SKM-1 (cell line): Measurements from ENCODE around the gene HEPN1.

Experiments used
- DNase-seq: peaks from one replicate; lab custom pipeline; 2025; ENCODE audit not compliant: unreplicated experiment; lab: John Stamatoyannopoulos, UW

HEPN1 gene

DNA sequence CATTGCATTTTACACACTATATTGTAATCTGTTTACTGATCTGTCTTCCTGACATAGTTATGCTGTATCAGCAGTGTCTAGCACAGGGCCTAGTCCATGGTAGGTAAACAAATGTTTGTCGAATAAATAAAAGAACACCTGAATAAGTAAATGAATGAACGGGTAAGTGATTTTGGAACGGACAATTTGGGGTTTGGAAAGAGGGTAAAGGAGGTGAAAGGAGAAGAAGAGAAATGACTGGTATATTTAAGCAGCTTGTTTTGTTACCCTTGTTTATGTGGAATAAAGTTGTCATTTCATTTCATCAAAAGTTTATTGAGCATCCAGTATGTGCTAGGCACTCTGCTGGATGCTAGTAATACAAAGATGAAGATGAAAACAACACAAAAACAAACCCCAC is at the start of gene HEPN1:
HEPN1 (plus strand) TSS at position 301 of the 400 bp plus-strand sequence.
- no peak for DNase-seq

DNA sequence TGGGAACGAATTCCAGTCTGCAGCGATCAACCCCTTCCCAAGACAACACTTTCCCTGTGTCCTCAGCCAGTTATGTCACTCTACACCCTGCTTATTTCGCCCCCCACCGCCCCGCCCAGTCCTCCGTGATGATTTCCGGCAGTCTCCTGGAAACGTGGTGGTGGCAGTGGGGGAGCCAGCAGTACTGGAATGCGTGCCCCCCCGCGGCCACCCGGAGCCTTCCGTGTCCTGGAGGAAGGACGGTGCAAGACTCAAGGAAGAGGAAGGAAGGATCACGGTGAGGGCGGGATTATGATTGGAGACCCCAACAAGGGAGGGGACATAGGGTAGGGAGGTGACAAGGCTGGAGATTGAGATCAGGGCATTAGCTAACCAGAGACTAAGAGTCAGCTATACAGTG is 49.7 kb upstream of the HEPN1 start:
- no peak for DNase-seq

DNA sequence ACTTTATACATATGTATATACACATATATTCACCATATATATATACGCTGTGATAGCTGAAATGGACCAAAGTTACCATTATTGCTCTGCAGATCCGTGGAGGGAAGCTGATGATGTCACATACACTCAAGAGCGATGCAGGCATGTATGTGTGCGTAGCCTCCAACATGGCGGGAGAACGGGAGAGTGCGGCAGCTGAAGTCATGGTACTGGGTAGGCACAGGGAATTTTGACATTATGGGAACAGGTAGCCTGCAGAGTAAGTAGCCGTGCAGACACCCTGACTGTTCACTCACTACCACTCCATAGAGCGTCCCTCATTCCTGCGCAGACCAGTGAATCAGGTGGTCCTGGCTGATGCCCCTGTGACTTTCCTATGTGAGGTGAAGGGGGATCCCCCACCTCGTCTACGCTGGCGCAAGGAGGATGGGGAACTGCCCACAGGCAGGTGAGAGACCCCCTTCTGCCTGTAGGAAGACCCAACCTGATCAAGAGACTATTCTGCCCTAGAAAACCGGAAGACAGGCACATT is 49.1 kb upstream of the HEPN1 start:
- DNase-seq = no peak

DNA sequence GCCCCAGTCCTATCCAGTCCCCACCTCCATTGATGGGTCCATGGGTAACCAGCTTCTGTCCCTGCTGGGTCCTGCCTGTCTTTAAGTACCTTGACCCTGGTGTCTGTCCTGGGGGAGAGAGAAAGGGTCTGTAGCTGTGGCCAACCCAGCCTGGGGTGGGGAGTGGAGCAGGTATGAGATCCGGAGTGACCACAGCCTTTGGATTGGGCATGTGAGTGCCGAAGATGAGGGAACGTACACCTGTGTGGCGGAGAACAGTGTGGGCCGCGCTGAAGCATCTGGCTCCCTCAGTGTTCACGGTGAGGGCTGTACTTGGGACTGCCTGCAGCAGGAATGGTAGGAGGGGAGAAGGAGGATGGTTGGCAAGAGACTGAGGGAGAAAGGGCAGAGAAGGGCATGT is 48.6 kb upstream of the HEPN1 start:
- no peak for DNase-seq

DNA sequence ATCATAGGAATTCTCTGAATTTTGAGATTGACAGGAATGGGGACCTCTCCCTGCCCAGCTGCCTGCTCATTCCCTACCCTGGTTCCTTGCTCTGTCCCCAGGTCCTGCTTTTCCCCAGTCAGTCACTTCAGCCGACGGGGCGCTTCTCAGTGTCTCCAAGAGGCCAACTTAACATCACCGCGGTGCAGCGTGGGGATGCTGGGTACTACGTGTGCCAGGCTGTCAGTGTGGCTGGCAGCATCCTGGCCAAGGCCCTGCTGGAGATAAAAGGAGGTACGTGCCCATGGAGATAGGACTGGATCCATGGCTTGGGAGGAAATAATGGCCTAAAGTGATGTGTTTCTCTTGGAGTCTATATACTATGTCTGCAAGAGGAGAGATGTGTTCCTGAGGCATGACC is 46.8 kb upstream of the HEPN1 start:
- DNase-seq = no peak

DNA sequence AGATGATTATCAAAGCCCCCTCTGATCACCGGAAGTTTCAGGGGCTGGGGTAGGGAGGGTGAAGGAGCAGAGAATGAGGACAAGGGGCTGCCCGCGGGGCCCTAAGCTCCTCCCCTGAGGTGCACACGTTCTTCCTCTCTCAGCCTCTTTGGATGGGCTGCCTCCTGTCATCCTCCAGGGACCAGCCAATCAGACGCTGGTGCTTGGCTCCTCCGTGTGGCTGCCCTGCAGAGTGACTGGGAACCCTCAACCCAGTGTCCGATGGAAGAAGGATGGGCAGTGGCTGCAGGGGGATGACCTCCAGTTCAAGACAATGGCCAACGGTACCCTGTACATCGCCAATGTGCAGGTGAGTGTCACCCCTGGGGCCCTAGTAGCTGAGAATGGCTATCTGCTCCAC is 46.3 kb upstream of the HEPN1 start:
- DNase-seq = no peak

DNA sequence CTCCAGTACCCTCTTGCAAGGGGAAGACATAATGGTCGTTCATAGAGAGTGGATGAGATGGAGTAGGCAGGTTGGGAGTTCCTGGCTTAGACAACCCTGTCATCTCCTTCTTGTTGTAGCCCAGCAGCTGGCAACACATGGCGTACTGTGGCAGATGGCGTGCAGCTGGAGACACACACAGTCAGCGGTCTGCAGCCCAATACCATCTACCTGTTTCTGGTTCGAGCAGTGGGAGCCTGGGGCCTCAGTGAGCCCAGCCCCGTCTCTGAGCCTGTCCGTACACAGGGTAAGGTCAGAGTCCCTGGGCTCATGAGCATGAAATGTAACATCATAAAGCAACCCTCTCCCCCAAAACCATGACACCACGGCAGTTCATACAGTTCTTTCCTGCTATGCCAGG is 45.1 kb upstream of the HEPN1 start:
- no peak for DNase-seq

DNA sequence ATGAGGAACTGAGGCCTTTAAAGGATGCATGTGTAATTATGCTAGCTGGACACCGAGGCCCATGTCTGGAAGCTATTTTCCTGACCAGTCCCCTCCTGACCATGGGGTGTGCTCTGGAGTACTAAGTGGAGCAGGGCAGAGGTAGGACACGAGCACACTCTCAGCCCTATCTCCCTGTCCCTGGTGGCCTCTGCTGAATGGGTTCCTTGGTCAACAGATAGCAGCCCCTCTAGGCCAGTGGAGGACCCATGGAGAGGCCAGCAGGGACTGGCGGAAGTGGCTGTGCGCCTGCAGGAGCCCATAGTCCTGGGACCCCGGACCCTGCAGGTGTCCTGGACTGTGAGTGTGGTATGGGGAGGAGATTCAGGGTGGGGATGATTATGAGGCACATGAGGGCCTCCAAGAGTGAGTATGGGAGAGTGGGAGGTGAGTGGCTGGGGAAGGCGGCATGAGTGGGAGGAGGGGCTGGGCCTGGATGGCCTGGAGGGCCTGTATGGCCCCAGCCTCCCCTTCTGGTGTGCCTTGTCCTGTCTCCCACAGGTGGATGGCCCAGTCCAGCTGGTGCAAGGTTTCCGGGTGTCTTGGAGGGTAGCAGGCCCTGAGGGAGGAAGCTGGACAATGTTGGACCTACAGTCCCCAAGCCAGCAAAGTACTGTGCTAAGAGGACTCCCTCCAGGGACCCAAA is 44.3 kb upstream of the HEPN1 start:
- no peak for DNase-seq

DNA sequence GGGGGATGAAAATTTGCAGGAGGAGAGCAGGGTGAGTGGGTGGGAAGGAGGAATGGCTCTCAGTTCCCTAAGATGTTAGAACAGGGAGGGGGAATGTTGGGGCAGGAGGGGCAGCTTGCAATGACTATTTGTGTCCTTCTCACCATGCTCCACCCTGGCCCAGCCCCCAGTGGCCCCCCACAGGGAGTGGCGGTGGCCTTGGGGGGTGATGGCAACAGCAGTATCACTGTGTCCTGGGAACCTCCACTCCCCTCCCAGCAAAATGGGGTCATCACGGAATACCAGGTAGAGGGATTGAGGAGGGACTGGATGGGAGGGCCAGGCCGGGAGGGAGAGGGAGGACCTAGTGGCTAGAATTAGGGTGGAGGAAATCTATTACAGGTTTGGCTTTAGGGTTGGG is 43.6 kb upstream of the HEPN1 start:
- DNase-seq = no peak

DNA sequence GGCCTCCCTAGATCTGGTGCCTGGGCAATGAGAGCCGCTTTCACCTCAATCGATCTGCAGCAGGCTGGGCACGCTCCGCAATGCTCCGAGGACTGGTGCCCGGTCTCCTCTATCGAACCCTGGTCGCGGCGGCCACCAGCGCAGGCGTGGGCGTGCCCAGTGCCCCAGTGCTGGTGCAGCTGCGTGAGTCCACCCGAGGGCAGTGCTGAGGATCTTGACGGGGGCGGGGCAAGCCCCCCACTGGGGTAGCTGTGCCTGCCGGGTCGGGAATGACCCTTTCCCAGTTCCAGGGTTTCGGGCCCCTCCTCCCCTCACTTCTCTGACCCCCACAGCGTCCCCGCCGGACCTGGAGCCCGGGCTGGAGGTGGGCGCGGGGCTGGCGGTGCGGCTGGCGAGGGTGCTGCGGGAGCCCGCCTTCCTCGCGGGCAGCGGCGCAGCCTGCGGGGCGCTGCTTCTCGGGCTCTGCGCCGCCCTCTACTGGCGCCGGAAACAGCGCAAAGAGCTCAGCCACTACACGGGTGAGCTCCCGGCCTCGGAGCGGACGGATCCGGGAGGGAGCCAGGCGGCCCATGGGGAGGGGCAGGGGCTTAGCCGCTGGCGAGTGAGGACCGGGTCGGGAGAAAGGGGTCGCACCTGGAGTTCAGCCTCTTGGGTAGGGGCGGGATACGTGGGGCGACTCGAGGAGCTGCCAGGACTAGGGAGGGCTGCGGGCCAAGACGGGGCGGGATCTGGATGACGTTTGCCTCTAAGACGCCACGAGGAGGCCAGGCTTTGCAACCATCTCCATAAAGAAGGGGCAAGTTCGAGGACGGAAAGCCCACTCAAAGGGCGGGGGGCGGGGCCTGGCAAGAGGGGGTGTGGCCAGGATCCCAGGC is 42.9 kb upstream of the HEPN1 start:
- peak; percentile 67 for DNase-seq

DNA sequence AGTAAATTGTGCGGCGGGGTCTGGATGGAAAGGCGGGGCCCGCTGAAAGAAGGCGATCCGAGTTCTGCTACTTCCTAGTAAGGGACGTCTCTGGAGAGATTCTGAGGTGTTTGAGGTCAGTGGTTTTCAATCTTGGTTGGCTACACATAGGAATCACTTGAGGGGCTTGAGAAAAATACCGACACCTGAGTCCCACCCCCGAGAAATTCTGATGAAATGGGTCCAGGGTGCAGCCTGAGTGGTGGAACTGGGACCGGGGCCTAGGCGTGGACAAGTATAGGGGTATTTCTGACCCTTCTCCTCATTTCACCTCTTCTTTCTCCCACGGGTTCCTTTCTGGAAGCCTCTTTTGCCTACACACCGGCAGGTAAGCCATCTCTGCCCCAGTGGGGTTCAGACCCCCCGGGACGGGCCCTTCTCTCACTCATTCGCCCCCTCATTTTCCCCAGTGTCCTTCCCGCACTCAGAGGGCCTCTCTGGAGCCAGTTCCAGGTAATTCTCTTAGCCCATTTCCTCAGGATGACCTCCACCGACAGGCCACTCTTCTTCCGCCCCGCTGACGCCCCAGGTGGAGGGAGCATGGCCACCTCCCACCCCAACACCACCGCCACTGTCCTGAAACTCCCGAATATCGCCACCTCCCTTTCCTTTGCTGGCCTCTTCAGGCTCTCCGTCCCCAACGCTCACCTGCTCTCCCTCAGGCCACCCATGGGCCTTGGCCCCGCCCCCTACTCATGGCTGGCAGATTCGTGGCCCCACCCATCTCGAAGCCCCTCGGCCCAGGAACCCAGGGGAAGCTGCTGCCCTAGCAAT is 42.0 kb upstream of the HEPN1 start:
- no peak for DNase-seq

DNA sequence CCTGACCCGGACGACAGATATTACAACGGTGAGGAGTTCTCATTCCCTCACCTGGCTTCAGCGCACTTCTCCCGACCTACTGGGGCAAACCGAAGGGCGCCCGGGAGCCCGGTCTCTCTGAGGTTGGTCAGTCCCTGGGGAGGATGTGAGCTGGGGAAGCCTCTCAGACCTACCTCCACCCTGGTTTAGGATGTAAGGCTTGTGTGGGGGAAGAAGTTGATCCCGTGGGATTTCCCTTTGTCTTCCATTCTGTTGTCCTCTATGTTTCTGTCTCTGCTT is 41.5 kb upstream of the HEPN1 start:
- no peak for DNase-seq

DNA sequence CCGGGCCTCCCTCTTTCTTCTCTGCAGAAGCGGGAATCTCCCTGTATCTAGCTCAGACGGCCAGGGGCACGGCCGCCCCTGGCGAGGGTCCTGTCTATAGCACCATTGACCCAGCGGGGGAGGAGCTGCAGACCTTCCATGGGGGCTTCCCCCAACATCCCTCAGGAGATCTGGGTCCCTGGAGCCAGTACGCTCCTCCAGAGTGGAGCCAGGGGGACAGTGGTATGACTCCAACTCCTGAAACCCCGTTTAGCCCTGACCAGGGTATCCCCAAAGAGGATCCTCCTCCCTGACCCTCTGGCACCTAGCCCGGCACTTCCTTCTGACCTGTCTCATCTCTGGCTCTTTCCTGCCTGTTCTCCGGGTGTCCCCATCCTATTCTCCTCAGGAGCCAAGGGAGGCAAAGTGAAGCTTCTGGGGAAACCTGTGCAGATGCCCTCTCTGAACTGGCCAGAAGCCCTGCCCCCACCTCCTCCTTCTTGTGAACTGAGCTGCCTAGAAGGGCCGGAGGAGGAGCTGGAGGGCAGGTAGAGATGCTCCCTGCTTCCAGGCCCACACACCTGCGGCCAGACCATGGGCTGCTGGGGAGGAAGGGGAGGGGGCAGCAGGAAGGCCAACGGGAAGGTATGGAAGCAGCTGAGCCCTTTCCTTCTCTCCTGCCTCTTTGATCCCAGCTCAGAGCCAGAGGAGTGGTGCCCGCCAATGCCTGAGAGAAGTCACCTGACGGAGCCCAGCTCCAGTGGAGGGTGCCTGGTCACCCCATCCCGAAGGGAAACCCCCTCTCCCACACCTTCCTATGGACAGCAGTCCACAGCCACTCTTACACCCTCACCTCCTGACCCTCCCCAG is 40.9 kb upstream of the HEPN1 start:
- no peak for DNase-seq

DNA sequence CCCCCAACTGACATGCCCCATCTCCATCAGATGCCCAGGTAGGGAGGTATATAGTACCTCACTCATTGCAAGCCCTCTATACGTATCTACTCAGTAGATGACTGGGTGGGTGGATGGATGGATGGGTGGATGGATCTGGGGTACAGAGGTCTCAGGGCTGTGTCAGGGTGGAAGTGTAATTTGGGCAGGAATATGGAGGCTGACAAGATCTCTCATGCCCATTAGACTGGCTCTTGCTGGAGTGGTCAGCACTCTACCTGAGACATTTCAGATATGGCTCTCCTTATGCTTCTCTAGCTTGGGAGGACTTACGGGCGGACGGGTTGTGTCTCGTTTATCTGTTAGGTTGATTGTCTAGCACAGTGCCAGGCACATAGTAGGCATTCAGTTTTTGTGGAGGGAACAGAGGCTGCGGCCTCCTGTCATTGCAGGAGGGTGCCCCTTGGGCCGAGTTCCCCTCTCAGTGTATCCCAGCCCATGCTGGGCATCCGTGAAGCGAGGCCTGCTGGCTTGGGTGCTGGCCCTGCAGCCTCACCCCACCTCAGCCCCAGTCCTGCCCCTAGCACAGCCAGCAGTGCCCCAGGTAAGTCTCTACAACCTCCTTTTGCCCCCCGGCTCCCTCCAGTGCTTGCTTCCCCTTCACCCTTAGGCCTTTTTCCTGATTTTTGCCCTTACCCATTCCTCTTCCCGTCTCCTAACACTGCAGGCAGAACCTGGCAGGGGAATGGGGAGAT is 40.1 kb upstream of the HEPN1 start:
- DNase-seq = no peak

DNA sequence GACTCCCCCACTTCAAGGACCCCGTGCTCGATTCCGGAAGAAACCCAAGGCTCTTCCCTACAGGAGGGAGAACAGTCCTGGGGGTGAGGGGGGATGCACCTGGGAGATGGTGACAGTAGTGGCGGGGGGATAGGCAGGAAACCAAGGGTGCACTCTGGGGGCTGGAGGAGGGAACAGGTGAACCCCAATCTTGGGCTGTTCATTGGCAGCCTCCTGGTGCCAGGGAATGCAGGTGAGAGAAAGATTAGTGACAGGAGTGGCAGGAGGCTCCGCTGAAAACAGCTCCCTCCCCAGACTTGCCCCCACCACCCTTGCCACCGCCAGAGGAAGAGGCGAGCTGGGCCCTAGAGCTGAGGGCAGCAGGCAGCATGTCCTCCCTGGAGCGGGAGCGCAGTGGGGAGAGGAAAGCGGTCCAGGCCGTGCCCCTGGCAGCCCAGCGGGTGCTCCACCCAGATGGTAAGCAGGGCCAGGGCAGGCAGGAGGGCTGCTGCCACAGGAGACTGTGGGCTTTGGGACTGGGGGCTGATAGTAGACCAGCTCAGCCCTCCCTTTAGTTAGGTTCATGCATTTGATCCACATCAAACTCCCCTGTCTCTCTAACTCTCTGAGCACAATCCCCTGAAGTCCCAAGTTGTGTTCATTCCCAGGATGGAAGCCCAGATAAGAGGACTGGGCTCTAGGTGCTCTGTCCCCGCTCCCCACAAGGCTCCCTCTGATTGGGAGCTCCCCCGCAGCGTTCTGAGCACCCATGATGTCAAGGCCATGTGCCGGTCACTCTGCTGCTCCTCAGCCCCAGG is 39.4 kb upstream of the HEPN1 start:
- DNase-seq = no peak

DNA sequence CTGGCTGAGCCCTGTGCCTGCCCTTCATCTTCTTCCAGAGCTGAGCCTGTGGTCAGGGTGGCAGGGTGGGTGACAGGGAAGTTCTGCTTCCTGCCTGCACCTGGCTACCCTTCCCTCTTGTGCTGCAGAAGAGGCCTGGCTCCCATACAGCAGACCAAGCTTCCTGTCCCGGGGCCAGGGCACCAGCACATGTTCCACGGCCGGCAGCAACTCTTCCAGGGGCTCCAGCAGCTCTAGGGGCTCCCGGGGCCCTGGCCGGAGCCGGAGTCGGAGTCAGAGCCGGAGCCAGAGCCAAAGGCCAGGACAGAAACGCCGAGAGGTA is 38.8 kb upstream of the HEPN1 start:
- no peak for DNase-seq

DNA sequence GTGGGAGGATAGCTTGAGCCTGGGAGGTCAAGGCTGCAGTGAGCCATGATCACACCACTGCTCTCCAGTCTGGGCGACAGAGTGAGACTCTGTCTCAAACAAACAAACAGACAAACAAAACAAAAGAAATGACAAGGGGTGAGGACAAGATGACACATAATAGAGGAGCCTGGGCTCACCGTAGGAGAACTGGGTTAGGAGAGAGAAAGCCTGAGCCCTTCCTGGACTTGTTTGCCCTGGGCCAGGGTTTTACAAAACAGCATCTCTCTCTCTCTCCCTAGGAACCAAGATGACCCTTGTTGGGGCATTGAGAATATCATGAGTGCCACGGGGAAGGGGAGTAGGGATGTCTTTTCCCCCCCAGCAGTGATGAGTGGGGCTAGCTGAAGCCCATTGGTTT is 38.1 kb upstream of the HEPN1 start:
- no peak for DNase-seq

DNA sequence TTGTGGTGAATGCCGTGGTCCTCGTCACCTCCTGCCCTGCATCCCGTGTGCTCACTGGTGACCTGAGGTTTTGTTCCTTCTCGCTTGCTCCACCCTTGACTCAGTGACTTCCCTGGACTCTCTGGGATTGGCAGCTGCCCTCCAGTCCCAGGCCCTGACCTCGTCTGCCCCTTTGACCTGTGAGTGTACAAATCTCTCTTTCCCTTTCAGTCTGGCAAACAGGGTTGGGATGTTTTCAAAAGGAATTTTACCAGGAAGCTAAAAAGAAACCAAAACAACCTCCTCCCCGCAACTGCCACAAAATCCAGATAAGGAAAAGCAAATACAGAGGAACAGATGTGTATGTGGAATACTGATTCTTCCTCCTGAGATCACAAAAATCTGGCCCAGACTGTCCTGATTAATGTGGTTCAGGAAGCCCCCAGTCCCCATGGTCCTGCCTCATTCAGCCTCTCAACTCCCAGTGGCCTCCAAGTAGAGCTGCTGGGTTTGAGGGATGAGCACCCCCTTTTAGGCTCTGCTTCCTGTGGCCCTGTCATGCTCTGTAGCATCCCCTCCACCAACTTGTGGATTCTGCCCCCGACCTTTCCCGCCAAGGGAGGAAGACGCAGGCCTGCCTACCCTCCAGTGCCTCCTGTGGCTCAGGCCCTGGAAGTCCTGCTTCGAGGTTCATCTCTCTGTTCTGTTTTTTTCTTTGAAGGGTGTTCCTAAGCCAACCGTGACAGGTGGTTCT is 36.5 kb upstream of the HEPN1 start:
- DNase-seq = no peak

DNA sequence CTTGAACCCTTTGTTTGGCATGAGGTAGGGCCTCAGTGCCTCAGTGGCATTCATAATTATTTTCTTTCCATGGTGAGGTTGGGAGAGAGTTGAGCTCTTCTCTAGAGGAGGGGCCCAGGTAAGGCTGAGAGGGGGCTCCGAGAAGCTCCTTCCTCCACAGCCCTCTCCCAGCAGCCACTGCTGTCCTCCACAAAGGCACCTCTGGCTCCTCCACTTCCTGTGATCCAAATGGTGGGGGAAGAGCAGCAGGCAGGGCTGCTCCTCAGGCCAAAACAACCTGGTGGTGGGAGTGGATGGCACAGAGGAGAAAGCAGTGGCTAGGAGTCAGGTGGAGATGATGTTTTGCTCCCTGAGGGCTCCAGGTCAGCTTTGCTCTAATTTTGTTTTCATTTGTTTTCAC is 34.7 kb upstream of the HEPN1 start:
- no peak for DNase-seq
